Neural crest cell (in vitro differentiated cells): ENCODE results near the gene TBK1. TPM values are rescaled to one million over a fixed set of nuclear protein-coding genes. Genes with fewer than 3 reads are reported as not detected.

Experiments used
- DNase-seq: peaks from one replicate; pipeline ENCODE4 v3.0.0; 2021; ENCODE audit warnings: low read depth, mixed read lengths, low spot score
- H3K27ac Mint-ChIP-seq: one replicate; pipeline ENCODE4 v1.8.0; 2021; ENCODE audit warnings: mild to moderate bottlenecking, mixed read lengths; ENCODE audit not compliant: unreplicated experiment
- H3K27me3 Mint-ChIP-seq: 2 replicates; pipeline ENCODE4 v1.8.0; 2021; ENCODE audit warnings: low read depth, mild to moderate bottlenecking, mixed read lengths
- H3K36me3 Mint-ChIP-seq: 2 replicates; pipeline ENCODE4 v1.8.0; 2021; ENCODE audit warnings: low read depth, mild to moderate bottlenecking, mixed read lengths
- H3K4me1 Mint-ChIP-seq: 2 replicates; pipeline ENCODE4 v1.8.0; 2021; ENCODE audit warnings: mixed read lengths
- H3K4me3 Mint-ChIP-seq: one replicate; pipeline ENCODE4 v1.8.0; 2021; ENCODE audit warnings: mild to moderate bottlenecking, mixed read lengths
- H3K9me3 Mint-ChIP-seq: 2 replicates; pipeline ENCODE4 v1.8.0; 2021; ENCODE audit warnings: mixed read lengths
- long read RNA-seq: library from polyadenylated mRNA; unstranded; transcript quantifications from one replicate; pipeline ENCODE4 v2.0.0, GENCODE V29; 2020
- total RNA-seq: library from RNA; stranded (reverse); gene quantifications from 2 replicates; pipeline ENCODE4 v1.2.1, GENCODE V29; 2021
- TF ChIP-seq, protein P1 (sequence below): fragments of 200-600 bp; sonication (generic); conservative IDR thresholded peaks from 2 replicates; pipeline ENCODE4 v1.5.0; 2021; ENCODE audit warnings: antibody characterized with exemption, mild to moderate bottlenecking

TBK1 gene
- 16.4 and 19.2 TPM in 2 replicates for total RNA-seq
- long read RNA-seq, transcript TBK1-201 (21 exons, 3,256 nt) = major isoform, 61 of 95 reads
- long read RNA-seq, partial matches to known transcripts = 19 of 95 reads
- long read RNA-seq, other reads (novel, unspliced or antisense) = 15 of 95 reads

DNA sequence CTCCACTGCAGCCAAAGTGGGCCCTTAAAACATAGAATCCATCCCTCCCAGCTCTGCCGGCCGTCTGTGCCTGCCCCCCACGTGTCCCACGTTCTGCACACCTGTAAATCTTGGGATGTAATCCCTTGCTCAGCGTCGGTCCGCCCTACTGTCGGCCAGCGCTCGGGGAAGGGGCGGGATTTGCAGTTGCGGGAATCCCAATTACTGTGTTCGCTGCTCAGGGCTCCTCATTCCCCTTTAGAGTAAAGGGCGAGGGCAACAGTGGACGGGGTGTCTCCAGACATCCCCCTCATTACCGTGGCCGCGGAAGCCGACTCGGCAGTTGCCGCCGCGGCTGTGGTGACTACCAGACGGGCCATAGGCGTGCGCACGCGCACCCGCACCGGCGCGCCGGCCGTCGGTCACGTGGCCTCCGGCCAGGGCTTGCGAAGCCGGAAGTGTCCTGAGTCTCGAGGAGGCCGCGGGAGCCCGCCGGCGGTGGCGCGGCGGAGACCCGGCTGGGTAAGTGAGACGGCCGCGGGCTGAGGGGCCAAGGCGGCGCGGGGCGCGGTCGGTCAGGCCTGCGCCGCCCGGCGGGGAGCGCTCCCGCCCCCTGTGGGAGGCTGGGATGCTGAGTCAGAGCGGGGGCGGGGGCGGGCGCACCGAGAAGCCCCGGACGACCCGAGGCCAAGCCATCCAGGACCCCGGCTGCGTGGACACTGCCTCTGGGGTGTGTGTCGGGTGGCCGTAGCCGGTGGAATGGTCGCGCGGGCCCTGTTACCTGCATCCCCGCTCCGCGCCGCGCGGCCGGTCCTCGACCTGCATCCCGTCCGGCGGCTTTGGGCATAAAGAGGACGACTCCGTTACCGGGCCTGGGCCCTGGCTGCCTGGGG is at the start of gene TBK1:
TBK1 (plus strand) TSS at position 434 of the 872 bp plus-strand sequence. CDS start 3,751 bp downstream, outside the sequence.
- peaks cover 34% of the 10 kb centered on the region for H3K4me1 Mint-ChIP-seq

DNA sequence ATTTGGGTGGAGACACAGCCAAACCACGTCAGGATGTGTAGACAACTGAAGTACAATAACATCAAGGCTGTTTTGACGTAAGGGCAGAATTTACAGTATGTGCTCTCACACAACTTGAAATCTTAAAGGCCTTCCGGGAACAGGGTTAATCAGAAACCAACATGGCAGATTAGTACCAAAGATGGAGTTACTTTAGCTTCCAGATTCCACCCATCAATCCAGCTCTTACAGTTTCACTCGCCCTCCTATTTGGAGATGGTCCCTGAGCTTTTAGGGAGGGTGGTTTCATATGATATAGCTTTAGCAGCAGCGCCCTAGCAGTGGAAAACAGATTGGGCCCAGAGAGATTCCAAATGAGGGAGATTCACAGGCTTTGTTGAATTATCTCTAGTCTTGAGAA is 49.7 kb upstream of the TBK1 start:
- DNase-seq = no peak
- peaks cover 25% of the 10 kb centered on the region for H3K4me1 Mint-ChIP-seq
- no peak overlapping the region for H3K27ac Mint-ChIP-seq
- no peaks in the 10 kb centered on the region for H3K27me3 Mint-ChIP-seq
- TF ChIP-seq, protein P1, sequence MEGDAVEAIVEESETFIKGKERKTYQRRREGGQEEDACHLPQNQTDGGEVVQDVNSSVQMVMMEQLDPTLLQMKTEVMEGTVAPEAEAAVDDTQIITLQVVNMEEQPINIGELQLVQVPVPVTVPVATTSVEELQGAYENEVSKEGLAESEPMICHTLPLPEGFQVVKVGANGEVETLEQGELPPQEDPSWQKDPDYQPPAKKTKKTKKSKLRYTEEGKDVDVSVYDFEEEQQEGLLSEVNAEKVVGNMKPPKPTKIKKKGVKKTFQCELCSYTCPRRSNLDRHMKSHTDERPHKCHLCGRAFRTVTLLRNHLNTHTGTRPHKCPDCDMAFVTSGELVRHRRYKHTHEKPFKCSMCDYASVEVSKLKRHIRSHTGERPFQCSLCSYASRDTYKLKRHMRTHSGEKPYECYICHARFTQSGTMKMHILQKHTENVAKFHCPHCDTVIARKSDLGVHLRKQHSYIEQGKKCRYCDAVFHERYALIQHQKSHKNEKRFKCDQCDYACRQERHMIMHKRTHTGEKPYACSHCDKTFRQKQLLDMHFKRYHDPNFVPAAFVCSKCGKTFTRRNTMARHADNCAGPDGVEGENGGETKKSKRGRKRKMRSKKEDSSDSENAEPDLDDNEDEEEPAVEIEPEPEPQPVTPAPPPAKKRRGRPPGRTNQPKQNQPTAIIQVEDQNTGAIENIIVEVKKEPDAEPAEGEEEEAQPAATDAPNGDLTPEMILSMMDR = no peak
- no peaks in the 10 kb centered on the region for H3K36me3 Mint-ChIP-seq
- H3K4me3 Mint-ChIP-seq = peak overlapping the region; percentile 59
- no peaks in the 10 kb centered on the region for H3K9me3 Mint-ChIP-seq

More for the DNA sequence above, at the start of gene TBK1:
- Mint-ChIP-seq H3K27ac (peak within 1 kb of the TSS; percentile 91), H3K9me3 (no peaks in the 10 kb centered on the region), H3K4me3 (peak within 1 kb of the TSS; percentile 99), H3K36me3 (peaks cover 2% of the 10 kb centered on the region), H3K27me3 (no peaks in the 10 kb centered on the region)
- DNase-seq = peak; percentile 85
- TF ChIP-seq, protein P1 = peak; percentile 39

DNA sequence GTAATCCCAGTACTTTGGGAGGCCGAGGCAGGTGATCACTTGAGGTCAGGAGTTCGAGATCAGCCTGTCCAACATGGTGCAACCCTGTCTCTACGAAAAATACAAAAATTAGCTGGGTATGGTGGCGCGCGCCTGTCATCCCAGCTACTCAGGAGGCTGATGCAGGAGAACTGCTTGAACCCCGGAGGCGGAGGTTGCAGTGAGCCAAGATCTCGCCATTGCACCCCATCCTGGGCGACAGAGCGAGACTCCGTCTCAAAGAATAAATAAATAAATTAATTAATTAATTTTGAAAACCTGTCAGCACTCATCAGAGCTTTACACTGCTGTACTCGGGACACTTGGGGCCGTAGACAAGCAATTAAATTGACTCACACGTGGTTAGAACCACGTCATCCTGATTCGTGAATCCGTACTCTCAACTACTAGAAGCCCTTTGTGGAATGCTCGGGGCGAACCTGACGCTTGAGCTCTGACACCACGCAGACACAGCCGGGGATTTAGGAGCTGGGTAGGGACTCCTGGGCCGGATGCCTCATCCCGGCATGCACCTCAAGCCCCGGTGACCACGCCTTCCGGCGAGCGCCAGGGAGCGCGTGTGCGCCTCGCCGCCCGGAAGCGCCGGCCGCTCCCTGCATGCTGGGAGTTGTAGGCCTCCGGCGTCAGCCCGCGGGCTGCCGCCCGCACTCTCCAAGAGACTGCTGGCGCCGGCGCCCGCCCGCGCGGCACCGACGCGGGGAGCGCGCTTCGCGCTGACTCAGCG is 48.0 kb upstream of the TBK1 start, which contains the start of gene XPOT:
XPOT (plus strand) TSS at position 686 of the 763 bp plus-strand sequence. CDS start 5,644 bp downstream, outside the sequence.
- TF ChIP-seq, protein P1 = no peak
- Mint-ChIP-seq H3K27me3 (no peaks in the 10 kb centered on the region), H3K4me1 (peaks cover 31% of the 10 kb centered on the region), H3K36me3 (no peaks in the 10 kb centered on the region), H3K4me3 (peak within 1 kb of the TSS; percentile 98), H3K27ac (peak within 1 kb of the TSS; percentile 99), H3K9me3 (no peaks in the 10 kb centered on the region)
- DNase-seq = peak; percentile 87

DNA sequence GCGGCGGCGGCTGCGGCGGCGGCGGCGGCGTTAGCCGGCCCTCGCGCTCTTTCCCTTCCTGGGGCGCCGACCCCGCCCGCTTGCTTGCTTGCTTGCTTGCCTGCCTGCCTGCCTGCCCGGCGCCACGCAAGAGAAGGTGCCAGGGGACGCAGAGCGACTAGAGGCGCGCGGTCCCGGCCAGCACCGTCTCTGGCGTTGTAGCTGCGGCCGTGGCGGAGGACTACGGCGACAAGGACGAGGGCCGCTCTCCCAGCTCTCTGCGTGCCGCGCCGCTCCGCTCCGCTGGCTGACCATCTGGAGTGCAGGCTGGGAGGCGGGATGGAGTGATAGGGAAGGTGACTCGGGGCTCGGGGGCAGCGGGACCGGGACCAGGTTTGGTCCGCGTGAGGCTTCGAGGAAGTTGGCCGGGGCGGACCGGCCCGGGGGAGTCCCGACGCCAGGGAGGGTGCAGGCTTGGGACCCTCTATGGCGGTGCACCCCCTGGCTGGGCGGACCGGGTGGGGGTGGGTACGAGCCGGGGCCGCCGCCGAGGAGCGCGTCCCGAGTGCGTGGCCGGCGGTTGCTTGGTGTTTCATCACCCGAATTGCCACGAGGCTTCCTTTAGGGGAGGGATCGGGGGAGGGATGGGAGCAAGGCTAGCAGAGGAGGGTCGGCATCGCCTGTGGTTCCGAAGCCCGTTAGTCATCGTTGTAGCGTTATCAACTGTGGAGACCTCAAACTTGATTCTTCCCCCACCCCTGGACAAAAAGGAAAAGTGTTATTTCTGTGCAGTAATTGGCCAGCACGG is 47.3 kb upstream of the TBK1 start:
- no peaks in the 10 kb centered on the region for H3K36me3 Mint-ChIP-seq
- no peaks in the 10 kb centered on the region for H3K27me3 Mint-ChIP-seq
- H3K27ac Mint-ChIP-seq = peak overlapping the region; percentile 99
- H3K4me1 Mint-ChIP-seq = peaks cover 29% of the 10 kb centered on the region
- no peaks in the 10 kb centered on the region for H3K9me3 Mint-ChIP-seq
- DNase-seq = peak; percentile 39
- H3K4me3 Mint-ChIP-seq = peak overlapping the region; percentile 98
- TF ChIP-seq, protein P1 = no peak
